Stimulated activated CD8-positive, alpha-beta memory T cell treated with anti-CD3 and anti-CD28 coated beads, Interleukin-4, amount 100 ng/mL, for 48 hours (primary cell): Measurements from ENCODE around the gene GNA14.
"Not testable (repeated sequence)": the region's sequence is repeated elsewhere in the genome, so short reads cannot be mapped to it uniquely, and the experiment has no call there.

ENCODE experiments used
- DNase-seq: peaks from one replicate; pipeline ENCODE4 v3.0.0-alpha.2; 2020

Gene GNA14

DNA sequence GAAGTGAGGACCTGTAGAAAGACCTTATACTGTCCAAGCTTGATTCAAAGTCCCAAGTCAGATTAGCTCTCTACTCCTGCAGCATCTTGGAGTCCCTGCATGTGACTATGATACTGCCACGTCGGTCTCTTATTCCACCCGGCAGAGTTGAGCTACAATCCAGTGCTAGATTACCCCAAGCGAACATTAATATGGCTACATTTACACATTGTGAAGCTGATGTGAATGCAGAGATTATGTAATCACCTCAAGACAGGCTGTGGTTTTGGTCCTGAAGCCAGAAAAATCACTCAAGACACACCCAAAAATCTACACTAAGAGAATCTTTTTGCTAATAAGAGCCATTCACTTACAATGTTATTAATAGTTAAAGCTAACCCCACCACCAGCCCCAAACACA lies 116.7 kb downstream of the GNA14 start:
- no peak for DNase-seq

DNA sequence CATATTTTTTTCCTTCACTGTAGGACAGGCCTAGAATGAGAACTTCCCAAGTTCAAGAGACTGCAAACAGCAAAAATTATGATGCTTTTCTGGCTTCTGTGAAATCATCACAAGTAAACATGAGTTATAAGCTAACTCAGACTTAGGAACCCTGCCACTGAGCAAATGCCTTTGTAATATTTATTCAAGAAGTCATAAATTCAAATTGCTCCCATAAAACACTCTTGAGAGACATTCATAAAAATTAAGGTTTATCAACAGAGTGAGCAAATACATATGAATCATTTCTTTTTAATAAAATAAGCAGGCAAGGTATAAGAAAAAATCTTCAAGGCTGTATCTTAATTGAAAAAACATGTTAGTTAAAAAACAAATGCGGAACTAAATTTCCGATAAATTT lies 124.2 kb downstream of the GNA14 start:
- no peak for DNase-seq

DNA sequence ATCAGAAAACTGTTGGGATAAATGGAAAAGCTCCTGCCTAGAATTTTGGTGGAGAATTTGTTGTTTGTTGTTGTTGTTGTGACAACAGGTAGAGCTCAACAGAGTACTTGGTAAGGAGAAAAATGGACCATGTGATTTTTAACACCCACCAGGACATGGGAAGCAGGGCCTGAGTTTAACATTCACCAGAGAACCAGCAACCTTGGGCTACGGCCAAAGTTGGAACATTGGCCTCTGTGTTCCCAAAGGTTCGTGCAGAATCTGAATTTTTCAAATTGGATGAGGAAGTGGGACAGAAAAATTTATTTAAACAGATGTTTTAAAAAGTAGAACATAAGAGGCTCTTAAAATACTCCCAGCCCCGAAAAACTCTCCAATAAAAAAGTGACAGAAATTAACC lies 127.0 kb downstream of the GNA14 start:
- no peak for DNase-seq

DNA sequence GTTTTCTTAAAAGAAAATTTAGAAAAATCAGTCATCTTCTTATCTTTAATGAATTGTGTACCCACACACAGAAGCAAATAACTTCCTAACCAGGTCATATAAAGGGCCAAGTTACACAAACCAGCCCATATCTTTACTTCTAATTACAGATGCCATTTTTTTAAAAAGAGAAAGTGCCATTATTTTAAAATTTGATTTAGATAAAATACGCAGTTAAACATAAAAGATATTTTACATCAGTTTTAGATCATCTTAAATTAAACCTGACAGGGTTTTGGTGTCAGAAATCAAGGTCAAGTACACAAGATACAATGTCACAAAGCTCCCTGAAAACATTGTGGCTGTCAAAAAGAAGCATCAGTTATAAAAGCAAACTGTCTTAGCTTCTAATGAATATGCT lies 129.4 kb downstream of the GNA14 start:
- no peak for DNase-seq

DNA sequence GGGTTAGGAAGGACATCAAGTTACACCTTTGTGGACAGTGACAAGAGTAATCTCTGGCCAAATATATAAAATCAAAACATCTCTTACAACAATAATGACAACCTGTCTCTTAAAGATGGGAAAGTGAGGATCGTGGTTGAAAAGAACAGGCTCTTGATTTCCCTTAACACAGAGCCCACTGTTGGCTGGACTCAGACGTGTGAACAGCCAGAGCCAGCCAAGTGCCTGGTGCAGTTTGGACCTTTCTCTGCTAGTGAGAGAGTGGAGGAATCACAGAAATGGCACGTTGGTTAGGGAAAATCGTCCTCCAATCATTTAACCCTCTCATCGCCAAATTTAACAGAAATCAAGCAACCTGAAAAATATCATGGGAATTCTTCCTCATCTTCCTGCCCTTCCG lies 131.3 kb downstream of the GNA14 start:
- no peak for DNase-seq

DNA sequence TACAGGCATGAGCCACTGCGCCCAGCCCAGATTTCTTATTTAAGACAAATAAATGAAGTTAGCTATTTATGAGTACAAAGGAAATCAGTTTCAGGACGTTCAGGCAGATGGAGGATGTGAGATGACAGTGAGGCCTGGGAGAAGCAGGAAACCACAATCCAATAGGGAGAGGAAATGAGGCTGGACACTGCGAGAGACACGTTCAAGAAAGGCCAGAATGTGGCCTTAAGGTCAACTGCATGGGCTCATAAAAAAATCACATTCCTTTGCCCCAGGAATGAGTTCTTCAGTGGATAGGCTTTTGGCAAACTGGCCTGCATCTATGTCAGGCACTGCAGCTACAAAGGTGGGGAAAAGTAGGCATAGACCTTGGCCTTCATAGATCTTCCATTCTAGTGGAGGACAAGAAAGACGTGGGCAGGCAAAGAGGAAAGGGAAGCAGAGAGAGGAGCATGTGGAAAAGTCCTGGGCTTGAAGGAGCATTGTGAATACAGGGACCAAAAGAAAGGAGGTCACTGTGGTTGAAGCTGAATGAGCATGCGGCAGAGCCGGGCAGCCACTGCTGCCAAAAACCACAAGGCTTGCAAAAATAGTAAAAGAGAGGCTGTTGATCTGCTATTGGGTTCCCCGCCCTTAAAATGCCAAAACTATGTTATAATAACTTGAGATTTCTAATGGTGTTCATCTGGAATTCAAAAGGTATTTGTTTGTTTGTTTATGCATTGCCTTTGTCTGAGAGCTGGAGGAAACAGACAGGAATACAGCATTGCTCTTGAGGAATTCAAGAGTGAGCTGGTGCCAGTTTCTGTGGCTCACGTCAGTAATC lies 133.0 kb downstream of the GNA14 start:
- DNase-seq = no peak

DNA sequence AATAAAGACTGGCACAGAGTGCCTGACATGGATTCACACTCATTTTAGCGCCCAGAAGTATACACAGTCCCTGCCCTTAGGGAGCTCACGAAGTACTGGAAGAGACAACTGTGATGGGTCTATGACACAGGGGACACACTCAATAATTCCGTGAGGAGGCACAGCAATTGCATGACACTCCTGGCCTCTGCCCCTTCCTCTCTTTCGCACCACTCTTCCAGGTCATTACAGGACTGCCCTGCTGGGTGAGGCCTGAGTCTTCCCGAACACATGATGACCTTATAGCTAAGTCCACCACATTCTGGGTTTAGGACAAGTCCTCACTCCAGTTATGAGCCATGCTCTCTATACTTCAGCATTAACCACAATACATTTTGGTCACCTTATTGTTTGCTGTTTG lies 134.7 kb downstream of the GNA14 start:
- no peak for DNase-seq

DNA sequence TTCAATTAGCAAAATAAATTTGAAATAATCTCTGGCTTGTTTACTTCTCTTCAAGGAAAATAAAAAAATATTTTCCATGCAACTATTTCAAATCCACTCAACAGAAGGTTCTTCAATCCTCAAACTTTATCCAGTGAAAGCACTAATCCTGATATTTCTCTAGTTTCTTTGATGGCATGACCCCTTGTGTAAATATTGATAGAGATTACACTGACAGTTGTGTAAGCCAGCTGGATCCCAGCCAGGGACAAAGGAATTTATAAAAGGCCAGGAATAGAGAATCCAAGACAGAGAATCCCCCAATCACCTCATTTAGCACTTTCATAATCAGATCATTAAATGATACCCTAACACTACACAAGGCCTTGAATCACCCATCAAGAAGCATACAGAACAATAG lies 135.2 kb downstream of the GNA14 start:
- DNase-seq = no peak

DNA sequence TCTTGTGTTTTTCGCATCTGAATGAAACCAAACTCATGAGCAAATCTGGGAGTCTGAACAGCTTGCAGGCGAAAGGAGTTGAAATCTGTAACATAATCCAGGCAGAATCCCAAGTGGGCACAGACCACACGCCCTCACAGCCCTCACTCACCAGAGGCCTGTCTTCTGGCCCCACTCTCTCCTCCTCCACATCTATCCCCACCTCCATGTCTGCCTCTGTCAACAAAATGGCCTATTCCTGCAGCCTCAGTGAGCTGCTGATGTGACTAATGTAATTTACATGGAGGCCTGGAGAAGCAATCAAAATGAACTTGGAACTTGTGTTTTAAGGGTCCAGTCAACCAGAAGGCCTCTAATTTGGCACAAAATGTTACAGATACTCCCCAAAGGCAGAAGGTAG lies 136.6 kb downstream of the GNA14 start:
- no peak for DNase-seq

DNA sequence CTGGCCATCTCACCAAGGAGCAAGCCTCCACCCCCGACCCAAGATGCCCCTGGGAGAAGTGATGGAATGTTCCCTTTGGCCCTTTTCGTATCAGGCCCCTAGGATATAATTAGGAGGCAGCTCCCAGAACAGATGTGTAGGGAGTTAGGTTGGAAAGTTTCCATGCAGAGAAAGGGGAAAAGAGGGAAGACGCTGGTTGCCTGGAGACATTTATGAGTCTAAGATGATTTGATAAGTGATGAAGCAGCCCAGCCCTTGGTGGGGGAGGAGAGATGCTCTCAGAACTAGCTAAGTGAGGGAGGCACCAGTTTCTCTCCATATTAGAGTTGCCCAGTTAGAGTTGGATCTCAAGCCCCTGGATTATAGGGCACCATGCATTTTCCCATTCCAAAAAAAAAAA lies 137.5 kb downstream of the GNA14 start:
- DNase-seq = no peak

DNA sequence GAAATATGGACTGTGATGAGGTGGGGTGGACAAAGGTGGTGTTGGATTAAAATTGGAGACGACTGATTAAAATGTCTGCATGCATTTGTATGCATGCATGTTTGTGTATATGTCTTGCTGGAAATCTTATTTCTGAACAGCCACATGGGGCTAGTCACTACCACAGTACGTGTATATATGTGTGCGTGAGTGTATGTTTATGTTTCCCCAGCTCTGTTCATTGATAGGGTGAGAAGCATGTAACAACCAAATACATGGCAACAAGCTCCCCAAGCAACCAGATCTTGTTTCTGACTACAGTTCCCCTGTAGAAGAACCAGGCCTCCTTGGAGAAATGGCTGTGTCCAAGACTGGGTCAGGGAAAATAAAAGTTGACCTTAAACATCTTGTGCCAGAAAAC lies 139.7 kb downstream of the GNA14 start:
- DNase-seq = no peak

DNA sequence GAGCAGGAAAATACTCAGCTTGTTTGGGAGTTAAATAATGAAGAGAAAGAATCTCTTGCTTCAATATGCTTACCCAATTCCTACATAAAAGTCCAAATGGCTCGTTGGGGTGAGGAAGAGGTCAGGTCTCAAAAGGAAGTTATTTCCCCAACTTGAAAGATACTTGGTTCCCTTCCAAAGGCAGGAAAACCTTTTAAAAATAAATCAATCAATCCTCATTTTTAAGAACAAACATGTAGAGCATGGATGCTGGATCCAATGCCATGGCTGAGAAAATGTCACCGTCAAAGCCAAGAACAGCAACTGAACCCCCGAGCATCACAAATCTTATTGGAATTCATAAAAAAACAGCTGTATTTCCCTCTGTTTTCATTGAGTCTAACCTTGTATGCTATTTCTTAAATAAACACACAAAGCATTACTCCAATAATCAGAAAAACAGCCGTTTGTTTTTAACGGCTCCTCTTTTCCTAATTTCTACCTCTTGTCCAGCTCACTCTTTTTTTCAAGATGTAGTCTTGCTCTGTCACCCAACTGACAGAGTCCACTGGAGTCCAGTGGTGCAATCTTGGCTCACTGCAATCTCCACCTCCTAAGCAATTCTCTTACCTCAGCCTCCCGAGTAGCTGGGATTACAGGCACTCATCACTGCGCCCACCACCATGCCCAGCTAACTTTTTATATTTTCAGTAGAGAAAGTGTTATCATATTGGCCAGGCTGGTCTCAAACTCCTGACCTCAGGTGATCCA lies 140.7 kb downstream of the GNA14 start:
- no peak for DNase-seq

DNA sequence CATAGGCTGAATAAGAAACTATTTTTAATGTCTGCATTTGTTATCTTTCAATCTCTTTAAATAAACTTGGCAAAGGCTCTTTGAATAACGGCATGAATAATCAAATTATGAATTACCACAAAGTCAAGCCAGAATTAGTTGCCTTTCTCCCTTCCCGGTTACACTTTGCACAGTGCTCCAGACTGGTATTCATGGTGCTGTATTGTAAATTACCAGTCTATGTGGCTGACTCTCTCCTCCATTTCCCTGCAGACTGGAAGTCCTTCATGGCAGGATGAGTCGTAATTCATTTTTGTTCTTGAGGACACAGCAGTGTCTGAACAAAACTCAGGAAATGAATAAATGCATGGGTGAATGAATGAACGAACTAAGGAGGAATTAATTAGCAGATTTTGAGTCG lies 142.9 kb downstream of the GNA14 start:
- DNase-seq = no peak

DNA sequence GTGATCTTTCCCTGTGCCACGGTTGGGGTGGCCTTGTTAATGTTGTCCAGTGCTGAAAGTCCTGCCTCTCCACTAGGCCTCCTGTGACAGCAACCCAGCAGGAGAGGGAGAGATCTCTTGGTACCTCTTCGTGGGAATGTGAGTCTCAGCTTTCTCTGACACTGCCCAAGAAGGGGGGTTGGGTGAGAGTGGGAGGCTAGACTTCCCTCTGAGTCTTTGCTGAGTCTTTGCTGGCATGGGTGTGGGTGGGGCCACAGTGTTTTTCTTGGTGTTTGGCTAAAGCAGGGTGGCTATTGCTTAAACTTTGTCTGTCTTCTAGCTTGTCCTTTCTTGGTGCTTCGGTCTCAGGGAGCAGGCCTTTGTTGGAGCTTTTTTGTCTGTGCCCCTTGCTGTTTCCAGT lies 145.6 kb downstream of the GNA14 start:
- DNase-seq = no peak

DNA sequence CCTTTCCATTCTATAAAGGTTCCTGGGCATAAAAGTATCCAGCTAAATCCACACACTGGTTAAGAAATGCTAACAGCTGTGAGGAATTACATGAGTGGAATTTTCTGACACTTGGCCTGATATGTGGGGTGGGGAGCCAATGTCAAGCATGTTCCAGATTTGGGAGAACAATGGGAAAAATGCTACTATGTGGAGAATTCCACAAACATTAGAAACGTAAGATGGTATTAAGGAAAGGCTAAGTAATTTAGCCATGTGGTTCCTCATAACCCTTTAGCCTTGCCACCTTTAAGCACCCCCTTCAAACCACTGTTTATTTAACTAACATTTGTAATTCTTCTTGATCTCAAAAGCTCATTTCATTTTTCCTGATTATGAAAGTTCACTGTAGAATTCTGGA lies 149.2 kb downstream of the GNA14 start:
- DNase-seq = no peak

DNA sequence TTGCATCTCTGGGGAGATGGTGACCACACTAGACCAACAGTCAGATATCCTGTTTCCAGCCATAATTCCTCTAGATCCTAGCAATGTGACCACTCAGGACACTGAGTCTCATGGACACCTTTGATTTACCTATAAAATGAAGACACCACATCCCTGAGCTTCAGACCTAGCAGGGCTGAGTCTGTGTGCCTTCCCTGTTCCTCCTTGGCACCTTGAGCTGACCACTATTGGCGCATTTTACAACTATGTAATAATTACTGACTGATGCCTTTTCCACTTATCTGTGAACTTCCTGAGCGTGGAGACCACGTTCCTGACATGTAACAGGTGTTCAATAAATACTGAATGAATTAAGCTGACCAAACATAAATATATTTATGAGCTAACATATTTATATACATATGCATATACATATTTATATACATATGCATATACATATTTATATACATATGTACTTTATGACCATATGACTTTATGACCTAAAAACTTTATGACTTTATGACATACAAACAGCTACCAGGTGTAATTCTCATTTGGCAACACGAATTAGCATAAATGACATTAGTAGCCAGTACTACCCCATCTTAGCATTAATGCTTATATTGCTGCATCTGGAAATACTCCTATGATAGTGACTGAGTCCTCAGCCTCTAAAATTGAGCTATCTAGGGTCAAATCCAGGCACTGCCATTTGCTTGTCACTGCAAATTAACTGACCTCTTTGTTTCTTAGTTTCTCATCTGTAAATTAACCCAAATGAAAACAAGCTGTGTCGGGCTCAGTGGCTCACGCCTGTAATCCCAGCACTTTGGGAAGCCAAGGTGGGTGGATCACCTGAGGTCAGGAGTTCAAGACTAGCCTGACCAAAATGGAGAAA lies 150.6 kb downstream of the GNA14 start:
- no peak for DNase-seq

DNA sequence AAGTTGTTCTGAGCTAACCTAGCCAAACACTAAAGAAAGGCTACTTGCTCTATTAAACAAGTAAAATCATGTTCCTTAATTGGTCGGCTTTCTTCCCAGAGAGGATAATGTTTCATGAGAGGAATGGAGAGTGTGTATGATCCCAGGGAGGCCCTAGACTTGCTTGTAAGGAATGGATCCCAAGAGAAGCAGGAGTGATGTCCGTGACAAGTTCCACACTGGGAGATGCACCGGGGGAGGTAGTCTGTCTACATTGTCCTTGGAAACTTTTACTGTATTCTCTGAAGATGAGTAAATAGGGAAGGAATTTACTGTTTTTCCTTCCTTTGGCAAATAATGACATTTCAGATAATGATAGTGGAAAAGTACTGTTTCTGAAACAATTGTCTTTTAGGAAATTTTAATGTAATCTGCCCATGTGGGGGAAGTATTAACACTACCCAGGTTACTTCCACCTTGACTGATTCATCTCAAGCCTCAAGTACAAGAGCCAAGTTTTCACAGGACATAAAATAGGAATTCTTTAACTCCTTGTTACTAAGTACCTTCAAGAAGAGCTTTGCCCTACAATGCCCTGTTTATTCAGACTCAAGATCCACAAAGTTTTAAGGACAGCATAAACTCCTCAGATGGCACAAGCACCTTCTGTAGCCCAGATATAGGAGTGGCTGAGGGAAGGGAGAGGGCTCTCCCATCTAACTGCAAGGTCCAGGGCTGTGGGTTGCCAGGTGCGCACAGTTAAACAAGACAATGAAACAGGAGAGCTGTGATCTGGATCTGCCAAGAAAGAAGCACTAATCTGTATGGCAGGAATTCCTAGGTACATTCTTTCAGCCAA lies 152.1 kb downstream of the GNA14 start:
- DNase-seq = no peak

DNA sequence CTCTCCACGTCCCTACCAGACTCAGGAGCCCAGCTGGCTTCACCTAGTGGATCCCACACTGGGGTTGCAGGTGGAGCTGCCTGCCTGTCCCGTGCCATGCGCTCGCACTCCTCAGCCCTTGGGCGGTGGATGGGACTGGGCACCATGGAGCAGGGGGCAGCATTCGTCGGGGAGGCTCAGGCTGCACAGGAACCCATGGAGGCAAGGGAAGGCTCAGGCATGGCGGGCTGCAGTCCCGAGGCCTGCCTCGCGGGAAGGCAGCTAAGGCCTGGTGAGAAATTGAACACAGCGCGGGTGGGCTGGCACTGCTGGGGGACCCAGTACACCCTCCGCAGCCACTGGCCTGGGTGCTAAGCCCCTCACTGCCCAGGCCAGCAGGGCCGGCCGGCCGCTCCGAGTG lies 157.8 kb downstream of the GNA14 start:
- not testable (repeated sequence) for DNase-seq

DNA sequence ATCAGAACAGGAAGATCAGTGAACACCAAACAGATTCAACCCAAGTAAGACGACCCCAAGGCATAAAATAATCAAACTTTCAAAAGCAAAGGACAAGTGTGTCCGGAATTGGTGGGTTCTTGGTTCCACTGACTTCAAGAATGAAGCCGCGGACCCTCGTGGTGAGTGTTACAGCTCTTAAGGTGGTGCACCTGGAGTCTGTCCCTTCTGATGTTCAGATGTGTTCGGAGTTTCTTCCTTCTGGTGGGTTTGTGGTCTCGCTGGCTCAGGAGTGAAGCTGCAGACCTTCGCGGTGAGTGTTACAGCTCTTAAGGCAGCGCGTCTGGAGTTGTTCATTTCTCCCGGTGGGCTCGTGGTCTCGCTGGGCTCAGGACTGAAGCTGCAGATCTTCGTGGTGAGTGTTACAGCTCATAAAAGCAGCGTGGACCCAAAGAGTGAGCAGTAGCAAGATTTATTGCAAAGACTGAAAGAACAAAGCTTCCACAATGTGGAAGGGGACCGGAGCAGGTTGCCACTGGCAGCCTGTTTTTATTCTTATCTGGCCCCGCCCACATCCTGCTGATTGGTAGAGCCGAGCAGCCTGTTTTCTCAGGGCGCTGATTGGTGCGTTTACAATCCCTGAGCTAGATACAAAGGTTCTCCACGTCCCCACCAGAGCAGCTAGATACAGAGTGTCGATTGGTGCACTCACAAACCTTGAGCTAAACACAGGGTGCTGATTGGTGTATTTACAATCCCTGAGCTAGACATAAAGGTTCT lies 158.5 kb downstream of the GNA14 start:
- peak; percentile 42 for DNase-seq

DNA sequence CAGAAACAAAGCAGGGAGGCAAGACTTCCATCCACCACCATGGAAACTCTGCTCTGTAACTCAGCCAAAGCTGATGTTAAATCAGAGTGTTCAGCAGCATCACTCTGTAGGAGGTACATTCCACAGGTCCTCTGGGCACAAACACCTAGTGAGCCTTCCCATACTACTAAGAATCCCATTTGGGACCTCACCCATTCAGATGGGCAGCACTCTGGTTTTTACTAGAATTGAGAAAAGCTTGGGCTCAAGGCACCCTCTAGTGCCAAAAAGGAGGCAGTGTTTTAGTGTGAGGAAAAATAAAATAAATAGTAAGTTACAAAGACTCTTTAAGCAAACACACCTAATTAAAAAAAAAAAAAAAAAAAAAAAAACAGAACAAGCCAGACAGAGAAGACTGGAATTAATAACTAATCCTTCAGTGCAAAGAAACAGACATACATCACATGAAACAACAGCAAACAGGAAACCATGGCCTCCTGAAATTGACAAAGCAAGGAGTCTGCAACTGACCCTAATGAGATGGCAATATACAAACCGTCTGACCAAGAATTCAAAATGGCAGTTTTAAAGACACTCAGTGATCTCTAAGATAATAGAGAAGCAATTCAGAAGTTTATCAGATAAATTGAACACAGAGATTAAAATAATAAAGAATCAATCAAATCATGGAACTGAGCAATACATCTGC lies 159.5 kb downstream of the GNA14 start:
- no peak for DNase-seq

DNA sequence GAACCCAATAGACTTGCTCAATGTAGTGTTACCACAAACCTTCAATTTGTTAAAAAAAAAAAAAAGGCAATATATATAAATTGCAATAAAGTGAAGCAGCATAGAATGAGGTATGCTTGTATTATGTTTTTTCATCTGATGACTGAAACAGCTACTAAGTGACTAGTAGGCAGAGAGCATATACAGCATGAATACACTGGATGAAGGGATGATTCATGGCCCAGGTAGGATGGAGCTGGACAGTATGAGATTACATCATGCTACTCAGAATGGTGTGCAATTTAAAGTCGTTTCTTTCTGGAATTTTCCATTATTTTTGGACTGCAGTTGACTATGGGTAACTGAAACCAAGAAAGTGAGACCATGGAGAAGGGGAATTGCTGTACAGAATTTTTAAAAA lies 161.2 kb downstream of the GNA14 start:
- no peak for DNase-seq
